CD4-positive, alpha-beta T cell (primary cell): Measurements from ENCODE around the gene PRAMEF1. TPM values are rescaled to one million over a fixed set of nuclear protein-coding genes. Genes with fewer than 3 reads are reported as not detected.

Experiments
- ATAC-seq: fragments of 200-7000 bp; cut with Tn5 transposase; one replicate; pipeline ENCODE4 v1.10.0; 2022; ENCODE audit warnings: mild to moderate bottlenecking; ENCODE audit not compliant: poor library complexity
- CTCF ChIA-PET: fragments of 350-600 bp; sonication (Branson Sonifier 250); formaldehyde crosslinking; loops from one replicate; lab custom pipeline; 2021; ENCODE audit warnings: antibody characterized with exemption, inconsistent platforms; lab: Charles Lee
- POLR2A ChIA-PET: fragments of 350-600 bp; sonication (Branson Sonifier 250); formaldehyde crosslinking; loops from one replicate; lab custom pipeline; 2021; ENCODE audit warnings: antibody characterized with exemption, inconsistent platforms; lab: Charles Lee
- DNase-seq, 14 experiments: peaks; one replicate each; pipeline ENCODE4 v3.0.0-alpha.2; 2013 to 2020; ENCODE audit warnings: mixed read lengths in 2 of 14
- H3K27ac ChIP-seq, 2 donors: one replicate each; pipeline versions ENCODE4 v1.5.1 to v1.7.0; 2013; ENCODE audit warnings: low read length in 2 of 2, low read depth in 1 of 2, mild to moderate bottlenecking in 1 of 2
- H3K27me3 ChIP-seq, 2 experiments: 1 replicate in 1 of 2; 2 replicates in 1 of 2; pipeline versions ENCODE4 v1.6.1 to v1.7.0; 2013; ENCODE audit warnings: low read length in 2 of 2, control low read depth in 1 of 2, mild to moderate bottlenecking in 1 of 2, moderate library complexity in 1 of 2; ENCODE audit not compliant: insufficient read depth in 2 of 2, control insufficient read depth in 1 of 2
- H3K36me3 ChIP-seq: one replicate; pipeline ENCODE4 v1.6.1; 2013; ENCODE audit warnings: low read length, control low read depth; ENCODE audit not compliant: insufficient read depth
- H3K4me1 ChIP-seq: one replicate; pipeline ENCODE4 v1.6.1; 2013; ENCODE audit warnings: low read length, control low read depth; ENCODE audit not compliant: insufficient read depth
- H3K4me3 ChIP-seq: one replicate; pipeline ENCODE4 v1.5.1; 2013; ENCODE audit warnings: mild to moderate bottlenecking, low read length, moderate library complexity
- H3K9me3 ChIP-seq, 2 experiments: 1 replicate in 1 of 2; 2 replicates in 1 of 2; pipeline versions ENCODE4 v1.6.1 to v1.7.0; 2013; ENCODE audit warnings: low read length in 2 of 2, mild to moderate bottlenecking in 2 of 2, control low read depth in 1 of 2, moderate library complexity in 1 of 2; ENCODE audit not compliant: control insufficient read depth in 1 of 2, insufficient read depth in 1 of 2
- H3K27ac Mint-ChIP-seq: one replicate; pipeline ENCODE4 v1.8.0; 2020; ENCODE audit warnings: mixed read lengths
- H3K27me3 Mint-ChIP-seq: one replicate; pipeline ENCODE4 v1.8.0; 2021; ENCODE audit warnings: mixed read lengths
- H3K36me3 Mint-ChIP-seq: one replicate; pipeline ENCODE4 v1.8.0; 2021; ENCODE audit warnings: low read depth, mixed read lengths
- H3K4me1 Mint-ChIP-seq: one replicate; pipeline ENCODE4 v1.8.0; 2021; ENCODE audit warnings: low read depth, mixed read lengths
- H3K4me3 Mint-ChIP-seq: one replicate; pipeline ENCODE4 v1.8.0; 2020; ENCODE audit warnings: mild to moderate bottlenecking, mixed read lengths
- H3K9me3 Mint-ChIP-seq: one replicate; pipeline ENCODE4 v1.8.0; 2020; ENCODE audit warnings: mixed read lengths
- intact Hi-C, 2 experiments: fragments of 100-400 bp; cut with DNase I in 1 of 2; cut with micrococcal nuclease in 1 of 2; formaldehyde crosslinking; loops; one replicate each; pipeline versions ENCODE4 v1.15.1 to v1.9.0; 2023 to 2025; cut with DNase I, micrococcal nuclease
- total RNA-seq, 174 experiments: library from RNA in 2 of 174; stranded (reverse) in 2 of 174; gene quantifications; one replicate each; pipeline ENCODE4 v1.2.3 and lab custom pipeline; 2021 to 2026
- TF ChIP-seq, protein P1 (sequence below): fragments of 200-600 bp; IDR thresholded peaks from one replicate; pipeline ENCODE4 v1.8.0; 2022; ENCODE audit warnings: antibody characterized with exemption, mild to moderate bottlenecking

Gene PRAMEF1
- total RNA-seq, 2 experiments from 2014 or later = not detected

DNA sequence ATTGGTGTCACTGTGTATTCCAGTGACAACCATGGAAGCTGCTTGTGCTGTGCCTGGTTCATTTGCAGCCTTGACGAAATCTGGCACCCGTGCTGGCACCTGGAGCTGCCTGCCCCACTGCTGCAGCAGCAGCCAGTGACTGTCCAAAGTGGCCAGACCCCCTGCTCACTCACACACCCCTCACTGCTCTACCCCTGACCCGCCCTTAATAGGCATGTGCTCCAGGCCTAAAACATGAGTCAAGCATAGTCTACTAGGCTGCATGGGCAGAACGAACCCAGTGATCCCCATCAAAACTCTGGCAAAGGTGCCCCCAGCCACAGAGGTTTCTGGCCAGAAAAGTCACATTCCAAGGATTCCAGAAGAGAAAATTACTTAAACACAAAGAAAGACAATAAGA, 7.7 kb downstream of the PRAMEF1 start:
- Histone ChIP-seq H3K27me3 (no peaks in the 10 kb centered on the region), H3K27ac (no peak overlapping the region), H3K4me3 (no peak overlapping the region), H3K9me3 (no peaks in the 10 kb centered on the region), H3K36me3 (no peaks in the 10 kb centered on the region), H3K4me1 (no peaks in the 10 kb centered on the region)
- H3K27me3 Mint-ChIP-seq = peaks cover 10% of the 10 kb centered on the region
- intact Hi-C loops = no loop called here
- ATAC-seq = no peak
- H3K4me3 Mint-ChIP-seq = no peak overlapping the region
- H3K27ac Mint-ChIP-seq = no peak overlapping the region
- POLR2A ChIA-PET = no interaction called here
- no peak for DNase-seq
- no peaks in the 10 kb centered on the region for H3K4me1 Mint-ChIP-seq
- CTCF ChIA-PET = no interaction called here
- H3K9me3 Mint-ChIP-seq = no peaks in the 10 kb centered on the region
- H3K36me3 Mint-ChIP-seq = no peaks in the 10 kb centered on the region
- TF ChIP-seq, protein P1, sequence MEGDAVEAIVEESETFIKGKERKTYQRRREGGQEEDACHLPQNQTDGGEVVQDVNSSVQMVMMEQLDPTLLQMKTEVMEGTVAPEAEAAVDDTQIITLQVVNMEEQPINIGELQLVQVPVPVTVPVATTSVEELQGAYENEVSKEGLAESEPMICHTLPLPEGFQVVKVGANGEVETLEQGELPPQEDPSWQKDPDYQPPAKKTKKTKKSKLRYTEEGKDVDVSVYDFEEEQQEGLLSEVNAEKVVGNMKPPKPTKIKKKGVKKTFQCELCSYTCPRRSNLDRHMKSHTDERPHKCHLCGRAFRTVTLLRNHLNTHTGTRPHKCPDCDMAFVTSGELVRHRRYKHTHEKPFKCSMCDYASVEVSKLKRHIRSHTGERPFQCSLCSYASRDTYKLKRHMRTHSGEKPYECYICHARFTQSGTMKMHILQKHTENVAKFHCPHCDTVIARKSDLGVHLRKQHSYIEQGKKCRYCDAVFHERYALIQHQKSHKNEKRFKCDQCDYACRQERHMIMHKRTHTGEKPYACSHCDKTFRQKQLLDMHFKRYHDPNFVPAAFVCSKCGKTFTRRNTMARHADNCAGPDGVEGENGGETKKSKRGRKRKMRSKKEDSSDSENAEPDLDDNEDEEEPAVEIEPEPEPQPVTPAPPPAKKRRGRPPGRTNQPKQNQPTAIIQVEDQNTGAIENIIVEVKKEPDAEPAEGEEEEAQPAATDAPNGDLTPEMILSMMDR = no peak

DNA sequence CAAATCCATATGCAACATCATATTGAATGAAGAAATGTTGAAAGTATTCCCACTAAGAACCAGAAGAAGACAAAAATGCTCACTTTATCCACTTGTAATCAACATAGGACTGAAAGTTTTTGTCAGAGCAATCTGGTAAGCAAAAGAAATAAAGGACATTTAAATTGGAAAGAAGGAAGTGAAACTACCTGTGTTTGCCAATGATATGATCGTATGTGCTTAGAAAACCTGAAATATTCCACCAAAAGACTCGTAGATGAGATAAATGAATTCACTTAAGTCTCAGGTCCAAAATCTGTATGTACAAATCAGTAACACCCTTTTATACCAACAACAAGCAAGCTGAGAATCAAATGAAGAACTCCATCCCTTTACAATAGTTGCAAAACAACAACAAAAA, 8.5 kb downstream of the PRAMEF1 start:
- H3K9me3 ChIP-seq = no peaks in the 10 kb centered on the region
- ChIA-PET POLR2A (no interaction called here), CTCF (no interaction called here)
- Mint-ChIP-seq H3K36me3 (no peaks in the 10 kb centered on the region), H3K27me3 (peaks cover 14% of the 10 kb centered on the region), H3K9me3 (peaks cover 5% of the 10 kb centered on the region), H3K4me1 (no peaks in the 10 kb centered on the region), H3K4me3 (no peak overlapping the region), H3K27ac (no peak overlapping the region)
- no peaks in the 10 kb centered on the region for H3K4me1 ChIP-seq
- no peak for ATAC-seq
- no peak for DNase-seq
- TF ChIP-seq, protein P1 = no peak
- H3K27me3 ChIP-seq = no peaks in the 10 kb centered on the region
- no peak overlapping the region for H3K4me3 ChIP-seq
- no peak overlapping the region for H3K27ac ChIP-seq
- intact Hi-C loops = no loop called here
- no peaks in the 10 kb centered on the region for H3K36me3 ChIP-seq

DNA sequence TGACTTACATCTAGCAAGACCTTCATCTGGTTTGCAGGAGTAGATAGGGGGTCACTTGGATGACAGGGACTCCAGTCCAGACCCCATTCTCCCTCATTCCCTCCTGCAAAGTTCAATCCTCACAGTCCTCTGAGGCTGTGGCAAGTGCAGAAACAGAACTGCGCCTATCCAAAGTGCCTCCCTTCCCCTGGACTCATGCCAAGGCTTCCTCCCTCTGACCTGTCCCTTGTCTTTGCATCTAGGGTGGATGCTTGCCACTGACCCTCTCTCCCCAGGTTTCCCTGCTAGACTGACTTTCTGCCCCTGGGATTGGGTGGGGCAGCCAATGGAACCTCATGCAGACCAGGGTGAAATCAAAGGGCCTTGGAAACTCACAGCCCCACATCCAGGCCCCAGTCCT, 18.7 kb downstream of the PRAMEF1 start:
- Mint-ChIP-seq H3K9me3 (peaks cover 4% of the 10 kb centered on the region), H3K4me1 (no peaks in the 10 kb centered on the region), H3K4me3 (no peak overlapping the region), H3K27me3 (peaks cover 38% of the 10 kb centered on the region), H3K36me3 (no peaks in the 10 kb centered on the region), H3K27ac (no peak overlapping the region)
- ATAC-seq = no peak
- H3K4me1 ChIP-seq = no peaks in the 10 kb centered on the region
- intact Hi-C loops = no loop called here
- ChIA-PET POLR2A (no interaction called here), CTCF (no interaction called here)
- H3K9me3 ChIP-seq = peaks cover 0 to 5% of the 10 kb centered on the region in 2 experiments
- no peak for DNase-seq
- TF ChIP-seq, protein P1 = no peak
- H3K4me3 ChIP-seq = no peak overlapping the region
- H3K27ac ChIP-seq = no peak overlapping the region
- no peaks in the 10 kb centered on the region for H3K36me3 ChIP-seq
- peaks cover 2 to 10% of the 10 kb centered on the region in 2 experiments for H3K27me3 ChIP-seq
